PC-9 (cell line): ENCODE measurements around the gene CCR5.

Experiments
- CTCF ChIP-seq: fragments of 200-600 bp; sonication (generic); conservative IDR thresholded peaks from 2 replicates; pipeline ENCODE4 v1.6.1; 2017; ENCODE audit warnings: mixed run types, antibody characterized with exemption, mild to moderate bottlenecking, moderate library complexity
- EZH2 ChIP-seq: fragments of 200-600 bp; sonication (generic); IDR thresholded peaks from 2 replicates; pipeline ENCODE4 v1.8.0; 2017; ENCODE audit warnings: antibody characterized with exemption, low read depth

- TF ChIP-seq EZH2 = no peak
- TF ChIP-seq CTCF = no peak
Measured at GRCh38 chr3:46324036-46324435, 46.7 kb upstream of the CCR5 start.
